ENCODE data around the gene ABCA2. TPM values are rescaled to one million over a fixed set of nuclear protein-coding genes. Genes with fewer than 3 reads are reported as not detected.

Gene ABCA2
- polyA plus RNA-seq, 1 of the 3 experiments (the other 2 are of a cell fraction), result 34.7 TPM

GRCh38 chr9:137006116-137007003 is 21.7 kb downstream of the ABCA2 start:
- H3K27ac ChIP-seq (ENCODE audit: low read depth in 2 of 2, low read length in 1 of 2), result no peak overlapping the region
- no peak for DNase-seq
- H3K4me1 ChIP-seq (ENCODE audit: control insufficient read depth in 1 of 2, insufficient read depth in 2 of 2, low read depth in 1 of 2, low read length in 1 of 2), result no peaks in the 10 kb centered on the region
- ChIA-PET CTCF (interaction anchor here (0.6 to 3.1 kb wide), 5 partner anchors 13 to 62 kb away, joined by 3 to 16 read pairs (median 3); partner anchors contain the start of gene ABCA2), POLR2A (no interaction called here)
- no peak overlapping the region for H3K4me3 ChIP-seq (ENCODE audit: low read depth in 2 of 2, low read length in 1 of 2)
- no peak overlapping the region for H2AFZ ChIP-seq (ENCODE audit: low read depth)
- WGBS (ENCODE audit: low lambda C conversion rate), result 86% methylated on average over 18 of the region's 24 CpGs
- no peak for TF ChIP-seq CHD2 (IDR thresholded peaks at IDR 0.05; ENCODE audit: low read length, partially characterized antibody)
- TF ChIP-seq, protein P1, sequence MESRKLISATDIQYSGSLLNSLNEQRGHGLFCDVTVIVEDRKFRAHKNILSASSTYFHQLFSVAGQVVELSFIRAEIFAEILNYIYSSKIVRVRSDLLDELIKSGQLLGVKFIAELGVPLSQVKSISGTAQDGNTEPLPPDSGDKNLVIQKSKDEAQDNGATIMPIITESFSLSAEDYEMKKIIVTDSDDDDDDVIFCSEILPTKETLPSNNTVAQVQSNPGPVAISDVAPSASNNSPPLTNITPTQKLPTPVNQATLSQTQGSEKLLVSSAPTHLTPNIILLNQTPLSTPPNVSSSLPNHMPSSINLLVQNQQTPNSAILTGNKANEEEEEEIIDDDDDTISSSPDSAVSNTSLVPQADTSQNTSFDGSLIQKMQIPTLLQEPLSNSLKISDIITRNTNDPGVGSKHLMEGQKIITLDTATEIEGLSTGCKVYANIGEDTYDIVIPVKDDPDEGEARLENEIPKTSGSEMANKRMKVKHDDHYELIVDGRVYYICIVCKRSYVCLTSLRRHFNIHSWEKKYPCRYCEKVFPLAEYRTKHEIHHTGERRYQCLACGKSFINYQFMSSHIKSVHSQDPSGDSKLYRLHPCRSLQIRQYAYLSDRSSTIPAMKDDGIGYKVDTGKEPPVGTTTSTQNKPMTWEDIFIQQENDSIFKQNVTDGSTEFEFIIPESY (IDR thresholded peaks at IDR 0.05; ENCODE audit: borderline replicate concordance, low read depth), result no peak
- TF ChIP-seq, protein P2, sequence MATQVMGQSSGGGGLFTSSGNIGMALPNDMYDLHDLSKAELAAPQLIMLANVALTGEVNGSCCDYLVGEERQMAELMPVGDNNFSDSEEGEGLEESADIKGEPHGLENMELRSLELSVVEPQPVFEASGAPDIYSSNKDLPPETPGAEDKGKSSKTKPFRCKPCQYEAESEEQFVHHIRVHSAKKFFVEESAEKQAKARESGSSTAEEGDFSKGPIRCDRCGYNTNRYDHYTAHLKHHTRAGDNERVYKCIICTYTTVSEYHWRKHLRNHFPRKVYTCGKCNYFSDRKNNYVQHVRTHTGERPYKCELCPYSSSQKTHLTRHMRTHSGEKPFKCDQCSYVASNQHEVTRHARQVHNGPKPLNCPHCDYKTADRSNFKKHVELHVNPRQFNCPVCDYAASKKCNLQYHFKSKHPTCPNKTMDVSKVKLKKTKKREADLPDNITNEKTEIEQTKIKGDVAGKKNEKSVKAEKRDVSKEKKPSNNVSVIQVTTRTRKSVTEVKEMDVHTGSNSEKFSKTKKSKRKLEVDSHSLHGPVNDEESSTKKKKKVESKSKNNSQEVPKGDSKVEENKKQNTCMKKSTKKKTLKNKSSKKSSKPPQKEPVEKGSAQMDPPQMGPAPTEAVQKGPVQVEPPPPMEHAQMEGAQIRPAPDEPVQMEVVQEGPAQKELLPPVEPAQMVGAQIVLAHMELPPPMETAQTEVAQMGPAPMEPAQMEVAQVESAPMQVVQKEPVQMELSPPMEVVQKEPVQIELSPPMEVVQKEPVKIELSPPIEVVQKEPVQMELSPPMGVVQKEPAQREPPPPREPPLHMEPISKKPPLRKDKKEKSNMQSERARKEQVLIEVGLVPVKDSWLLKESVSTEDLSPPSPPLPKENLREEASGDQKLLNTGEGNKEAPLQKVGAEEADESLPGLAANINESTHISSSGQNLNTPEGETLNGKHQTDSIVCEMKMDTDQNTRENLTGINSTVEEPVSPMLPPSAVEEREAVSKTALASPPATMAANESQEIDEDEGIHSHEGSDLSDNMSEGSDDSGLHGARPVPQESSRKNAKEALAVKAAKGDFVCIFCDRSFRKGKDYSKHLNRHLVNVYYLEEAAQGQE (IDR thresholded peaks at IDR 0.05; ENCODE audit: low read depth, low read length), result no peak
- TF ChIP-seq RCOR1 (IDR thresholded peaks at IDR 0.05; ENCODE audit: low read length), result no peak
- TF ChIP-seq GATA2 (CRISPR knock-in tag; IDR thresholded peaks at IDR 0.05), result no peak
- TF ChIP-seq EP300 (IDR thresholded peaks at IDR 0.05; ENCODE audit: borderline replicate concordance in 1 of 2, low read depth in 1 of 2, low read length in 1 of 2), result no peak
- TF ChIP-seq TEAD4 (IDR thresholded peaks at IDR 0.05; ENCODE audit: borderline replicate concordance, insufficient read depth), result no peak
- TF ChIP-seq ELF1 (IDR thresholded peaks at IDR 0.05), result no peak
- TF ChIP-seq SIN3A (IDR thresholded peaks at IDR 0.05; ENCODE audit: borderline replicate concordance, low read depth, low read length), result no peak
- no peak for TF ChIP-seq EZH2phosphoT487 (IDR thresholded peaks at IDR 0.05; ENCODE audit: borderline replicate concordance, low read depth)
- no peak for TF ChIP-seq MAX (IDR thresholded peaks at IDR 0.05; ENCODE audit: low read depth)
- TF ChIP-seq, protein P3, sequence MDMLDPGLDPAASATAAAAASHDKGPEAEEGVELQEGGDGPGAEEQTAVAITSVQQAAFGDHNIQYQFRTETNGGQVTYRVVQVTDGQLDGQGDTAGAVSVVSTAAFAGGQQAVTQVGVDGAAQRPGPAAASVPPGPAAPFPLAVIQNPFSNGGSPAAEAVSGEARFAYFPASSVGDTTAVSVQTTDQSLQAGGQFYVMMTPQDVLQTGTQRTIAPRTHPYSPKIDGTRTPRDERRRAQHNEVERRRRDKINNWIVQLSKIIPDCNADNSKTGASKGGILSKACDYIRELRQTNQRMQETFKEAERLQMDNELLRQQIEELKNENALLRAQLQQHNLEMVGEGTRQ (IDR thresholded peaks at IDR 0.05; ENCODE audit: borderline replicate concordance, low read depth, low read length), result no peak
- H3K9me3 ChIP-seq, result no peaks in the 10 kb centered on the region
- H3K4me2 ChIP-seq, result no peak overlapping the region
- H3F3A ChIP-seq (replicated peaks; ENCODE audit: insufficient read depth), result no peaks in the 10 kb centered on the region
- H3K79me2 ChIP-seq (ENCODE audit: insufficient read depth), result no peaks in the 10 kb centered on the region
- H3K36me3 ChIP-seq (replicated peaks in 1 of 2; ENCODE audit: control insufficient read depth in 1 of 2, insufficient read depth in 2 of 2, low read length in 1 of 2), result peaks cover 0 to 6% of the 10 kb centered on the region in 2 experiments
- H3K9me2 ChIP-seq, result no peaks in the 10 kb centered on the region
- H3K9ac ChIP-seq, result no peak overlapping the region
- H3K27me3 ChIP-seq (ENCODE audit: insufficient read depth), result no peaks in the 10 kb centered on the region
- H4K20me1 ChIP-seq (ENCODE audit: insufficient read depth), result no peaks in the 10 kb centered on the region

All from SK-N-SH (cell line).